T-cell (primary cell): ENCODE results near the gene AKR1C2. TPM values are rescaled to one million over a fixed set of nuclear protein-coding genes. Genes with fewer than 3 reads are reported as not detected.
"Not testable (repeated sequence)": the region's sequence is repeated elsewhere in the genome, so short reads cannot be mapped to it uniquely, and the experiment has no call there.

Source experiments
- ATAC-seq, 4 experiments: fragments of 200-7000 bp in 3 of 4; fragments of 150-1000 bp in 1 of 4; cut with Tn5 transposase; replicated peaks in 1 of 4; 1 replicate in 3 of 4; 2 replicates in 1 of 4; pipeline ENCODE4 v1.10.0; 2021; ENCODE audit warnings: moderate library complexity in 3 of 4, mild to moderate bottlenecking in 2 of 4, moderate number of reproducible peaks in 1 of 4
- CTCF ChIA-PET, 2 donors: fragments of 300-600 bp; sonication (Branson Sonifier 250); formaldehyde crosslinking; loops; one replicate each; lab custom pipeline; 2022; ENCODE audit warnings: antibody characterized with exemption in 2 of 2; lab: Charles Lee
- POLR2A ChIA-PET, 2 donors: fragments of 300-600 bp; sonication (Branson Sonifier 250); formaldehyde crosslinking; loops; one replicate each; lab custom pipeline; 2022; ENCODE audit warnings: antibody characterized with exemption in 2 of 2; lab: Charles Lee
- DNase-seq, 35 experiments: peaks; one replicate each; pipeline versions ENCODE4 v3.0.0 to v3.0.0-alpha.2; 2013 to 2023
- H3K27ac ChIP-seq: one replicate; pipeline ENCODE4 v1.5.1; 2013; ENCODE audit warnings: low read length
- H3K27me3 ChIP-seq, 2 experiments: replicated peaks in 1 of 2; 1 replicate in 1 of 2; 2 replicates in 1 of 2; pipeline versions ENCODE4 v1.6.1 to v1.7.0; 2013; ENCODE audit warnings: low read length in 1 of 2, mixed read lengths in 1 of 2; ENCODE audit not compliant: control insufficient read depth in 2 of 2, insufficient read depth in 2 of 2; ENCODE audit errors: extremely low read depth in 1 of 2
- H3K36me3 ChIP-seq, 2 donors: 1 replicate in 1 of 2; 2 replicates in 1 of 2; pipeline versions ENCODE4 v1.6.1 to v1.7.0; 2013; ENCODE audit warnings: low read length in 1 of 2; ENCODE audit not compliant: control insufficient read depth in 2 of 2, insufficient read depth in 1 of 2; ENCODE audit errors: extremely low read depth in 1 of 2
- H3K4me1 ChIP-seq, 2 experiments: 1 replicate in 1 of 2; 2 replicates in 1 of 2; pipeline versions ENCODE4 v1.6.1 to v1.7.0; 2013; ENCODE audit warnings: low read length in 2 of 2, mixed read lengths in 1 of 2; ENCODE audit not compliant: insufficient read depth in 2 of 2, control insufficient read depth in 1 of 2; ENCODE audit errors: extremely low read depth in 1 of 2
- H3K4me3 ChIP-seq, 2 donors: 1 replicate in 1 of 2; 2 replicates in 1 of 2; pipeline versions ENCODE4 v1.5.1 to v1.7.0; 2013; ENCODE audit warnings: mild to moderate bottlenecking in 2 of 2, low read length in 1 of 2, moderate library complexity in 1 of 2; ENCODE audit not compliant: control insufficient read depth in 1 of 2; ENCODE audit errors: extremely low read depth in 1 of 2
- H3K9me3 ChIP-seq: 2 replicates; pipeline ENCODE4 v1.7.0; 2013
- H3K27ac Mint-ChIP-seq, 2 donors: one replicate each; pipeline ENCODE4 v1.8.0; 2020 to 2021; ENCODE audit warnings: mild to moderate bottlenecking in 2 of 2, mixed read lengths in 2 of 2
- H3K27me3 Mint-ChIP-seq, 2 donors: one replicate each; pipeline ENCODE4 v1.8.0; 2021 to 2022; ENCODE audit warnings: mixed read lengths in 2 of 2
- H3K36me3 Mint-ChIP-seq: one replicate; pipeline ENCODE4 v1.8.0; 2021; ENCODE audit warnings: mixed read lengths
- H3K4me1 Mint-ChIP-seq, 3 donors: one replicate each; pipeline ENCODE4 v1.8.0; 2020 to 2022; ENCODE audit warnings: mixed read lengths in 3 of 3, mild to moderate bottlenecking in 1 of 3
- H3K4me3 Mint-ChIP-seq, 3 donors: one replicate each; pipeline ENCODE4 v1.8.0; 2020 to 2022; ENCODE audit warnings: mild to moderate bottlenecking in 3 of 3, mixed read lengths in 3 of 3, moderate library complexity in 3 of 3
- H3K9me3 Mint-ChIP-seq, 3 donors: one replicate each; pipeline ENCODE4 v1.8.0; 2020 to 2022; ENCODE audit warnings: mixed read lengths in 3 of 3
- WGBS: methylation state at CpG from one replicate; pipeline ENCODE4 v1.1.5; 2013; ENCODE audit warnings: missing lambda C conversion rate; ENCODE audit not compliant: insufficient coverage; 5-methylcytosine and 5-hydroxymethylcytosine counted together
- total RNA-seq, 35 experiments: library from RNA in 6 of 35; stranded (reverse) in 6 of 35; fragments of 120-200 nt in 1 of 35; gene quantifications; one replicate each; pipeline versions ENCODE4 v1.2.1 to v1.2.4 and lab custom pipeline; 2013 to 2026

The AKR1C2 gene
- total RNA-seq, 5 donors from 2014 or later (not counting 1 experiment from before 2014, with no cell fraction given): 0.15 to 0.47 (median 0.41) TPM; not detected in 2

GRCh38 chr10:5038101-5038500 is 34.4 kb upstream of the AKR1C2 start:
- no peaks in the 10 kb centered on the region for H3K4me1 ChIP-seq
- Mint-ChIP-seq H3K4me1 (no peaks in the 10 kb centered on the region), H3K27ac (no peak overlapping the region), H3K9me3 (peaks cover 9 to 20% (median 18%) of the 10 kb centered on the region in 3 donors), H3K4me3 (no peak overlapping the region), H3K36me3 (no peaks in the 10 kb centered on the region), H3K27me3 (peaks cover 8 to 12% of the 10 kb centered on the region in 2 donors)
- no peak for DNase-seq
- POLR2A ChIA-PET: no interaction called here
- no peaks in the 10 kb centered on the region for H3K9me3 ChIP-seq
- no peaks in the 10 kb centered on the region for H3K36me3 ChIP-seq
- ATAC-seq: no peak
- H3K27ac ChIP-seq: no peak overlapping the region
- no peak overlapping the region for H3K4me3 ChIP-seq
- CTCF ChIA-PET: interaction anchor here in 1 of 2 donors (0.5 kb wide), 1 partner anchor 272 kb away, joined by 3 read pairs; no protein-coding TSS in a partner anchor
- no CpG with 5 or more reads among the region's 2 CpGs for WGBS
- H3K27me3 ChIP-seq: no peaks in the 10 kb centered on the region

- Mint-ChIP-seq H3K27me3 (peaks cover 8 to 12% of the 10 kb centered on the region in 2 donors), H3K36me3 (no peaks in the 10 kb centered on the region), H3K27ac (no peak overlapping the region), H3K4me1 (no peaks in the 10 kb centered on the region), H3K4me3 (no peak overlapping the region), H3K9me3 (peaks cover 13 to 22% (median 21%) of the 10 kb centered on the region in 3 donors)
- ChIA-PET POLR2A (no interaction called here), CTCF (no interaction called here)
- Histone ChIP-seq H3K9me3 (no peaks in the 10 kb centered on the region), H3K27me3 (no peaks in the 10 kb centered on the region), H3K27ac (no peak overlapping the region), H3K4me1 (no peaks in the 10 kb centered on the region), H3K4me3 (no peak overlapping the region), H3K36me3 (no peaks in the 10 kb centered on the region)
- ATAC-seq: no peak
- WGBS: 50% methylated on average over 1 of the region's 2 CpGs
- DNase-seq: no peak
Measured at GRCh38 chr10:5036511-5036910, 32.9 kb upstream of the AKR1C2 start.

GRCh38 chr10:5035356-5035755 is 31.7 kb upstream of the AKR1C2 start:
- H3K9me3 Mint-ChIP-seq: peaks cover 19 to 33% (median 23%) of the 10 kb centered on the region in 3 donors

GRCh38 chr10:5034588-5034987 is 30.9 kb upstream of the AKR1C2 start:
- H3K4me3 ChIP-seq: no peak overlapping the region
- no peak for DNase-seq
- H3K27me3 Mint-ChIP-seq: peaks cover 8 to 10% of the 10 kb centered on the region in 2 donors
- POLR2A ChIA-PET: no interaction called here
- H3K4me1 Mint-ChIP-seq: no peaks in the 10 kb centered on the region
- H3K27me3 ChIP-seq: no peaks in the 10 kb centered on the region
- no peak for ATAC-seq
- no peaks in the 10 kb centered on the region for H3K36me3 Mint-ChIP-seq
- H3K4me3 Mint-ChIP-seq: no peak overlapping the region
- CTCF ChIA-PET: no interaction called here
- H3K9me3 Mint-ChIP-seq: peaks cover 23 to 40% (median 27%) of the 10 kb centered on the region in 3 donors
- H3K9me3 ChIP-seq: no peaks in the 10 kb centered on the region
- H3K4me1 ChIP-seq: no peaks in the 10 kb centered on the region
- no peak overlapping the region for H3K27ac ChIP-seq
- no peaks in the 10 kb centered on the region for H3K36me3 ChIP-seq
- H3K27ac Mint-ChIP-seq: no peak overlapping the region

More at GRCh38 chr10:5035356-5035755, 31.7 kb upstream of the AKR1C2 start:
- WGBS: 83% methylated on average over 2 of the region's 10 CpGs
- peaks cover 8 to 10% of the 10 kb centered on the region in 2 donors for H3K27me3 Mint-ChIP-seq
- no peaks in the 10 kb centered on the region for H3K36me3 Mint-ChIP-seq
- H3K4me1 ChIP-seq: no peaks in the 10 kb centered on the region
- no peaks in the 10 kb centered on the region for H3K36me3 ChIP-seq
- no peak overlapping the region for H3K27ac ChIP-seq
- ChIA-PET CTCF (no interaction called here), POLR2A (no interaction called here)
- no peak overlapping the region for H3K27ac Mint-ChIP-seq
- DNase-seq: no peak
- no peak overlapping the region for H3K4me3 Mint-ChIP-seq
- no peaks in the 10 kb centered on the region for H3K9me3 ChIP-seq
- H3K4me1 Mint-ChIP-seq: no peaks in the 10 kb centered on the region
- no peak overlapping the region for H3K4me3 ChIP-seq
- no peaks in the 10 kb centered on the region for H3K27me3 ChIP-seq
- ATAC-seq: no peak

GRCh38 chr10:5033061-5033778 is 29.6 kb upstream of the AKR1C2 start:
- CTCF ChIA-PET: no interaction called here
- ATAC-seq (no peak), DNase-seq (no peak)
- Mint-ChIP-seq H3K36me3 (no peaks in the 10 kb centered on the region), H3K27ac (no peak overlapping the region), H3K9me3 (peaks cover 23 to 41% (median 27%) of the 10 kb centered on the region in 3 donors), H3K4me1 (no peaks in the 10 kb centered on the region), H3K27me3 (peaks cover 6 to 7% of the 10 kb centered on the region in 2 donors), H3K4me3 (no peak overlapping the region)
- Histone ChIP-seq H3K27me3 (no peaks in the 10 kb centered on the region), H3K36me3 (no peaks in the 10 kb centered on the region), H3K27ac (no peak overlapping the region), H3K4me1 (no peaks in the 10 kb centered on the region), H3K4me3 (no peak overlapping the region), H3K9me3 (no peaks in the 10 kb centered on the region)
- no CpG with 5 or more reads among the region's 2 CpGs for WGBS
- POLR2A ChIA-PET: no interaction called here

- CTCF ChIA-PET, H3K4me3 ChIP-seq, H3K27me3 ChIP-seq, H3K9me3 ChIP-seq, H3K4me1 ChIP-seq, H3K4me1 Mint-ChIP-seq, H3K36me3 Mint-ChIP-seq, H3K4me3 Mint-ChIP-seq, H3K27ac Mint-ChIP-seq, H3K27ac ChIP-seq, H3K36me3 ChIP-seq, POLR2A ChIA-PET, ATAC-seq, H3K27me3 Mint-ChIP-seq, DNase-seq: not testable (repeated sequence)
- peaks cover 23 to 41% (median 27%) of the 10 kb centered on the region in 3 donors for H3K9me3 Mint-ChIP-seq
- WGBS: 80% methylated on average over 5 of the region's 22 CpGs
Measured at GRCh38 chr10:5032444-5032843, 28.8 kb upstream of the AKR1C2 start.
